ENCODE results near the gene SNX25. TPM values are rescaled to one million over a fixed set of nuclear protein-coding genes. Genes with fewer than 3 reads are reported as not detected.

Gene SNX25
- total and polyA plus RNA-seq, 10 donors: 9.6 to 49.6 (median 35.2) TPM

DNA sequence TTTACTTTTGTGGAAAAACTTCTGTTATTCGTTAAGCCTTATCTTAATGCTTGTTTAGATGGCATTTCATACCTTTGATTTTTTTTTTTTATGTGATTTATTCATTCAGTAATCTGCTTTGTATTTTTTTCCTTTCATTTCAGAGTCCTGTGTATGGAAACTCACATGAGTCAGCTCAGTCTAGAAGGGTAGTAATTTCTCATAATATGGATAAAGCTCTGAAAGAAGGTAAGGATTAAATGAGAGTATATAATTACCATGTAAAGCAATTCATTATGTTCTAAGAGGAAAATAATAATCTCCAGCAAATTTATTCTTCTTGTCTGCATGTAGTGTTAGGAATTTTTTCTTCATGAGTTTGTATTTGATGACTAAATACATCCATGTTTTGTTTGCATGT, 37.8 kb downstream of the SNX25 start:
- peaks cover 0 to 7% (median 0%) of the 10 kb centered on the region in 6 donors for H3K36me3 ChIP-seq
- DNase-seq: no peak
- WGBS, 5 donors: 91 to 98% (median 96%) methylated on average over 1 of the region's 1 CpG
- H3K4me1 ChIP-seq: peaks cover 0 to 13% (median 3%) of the 10 kb centered on the region in 6 donors
- TF ChIP-seq, protein P1, sequence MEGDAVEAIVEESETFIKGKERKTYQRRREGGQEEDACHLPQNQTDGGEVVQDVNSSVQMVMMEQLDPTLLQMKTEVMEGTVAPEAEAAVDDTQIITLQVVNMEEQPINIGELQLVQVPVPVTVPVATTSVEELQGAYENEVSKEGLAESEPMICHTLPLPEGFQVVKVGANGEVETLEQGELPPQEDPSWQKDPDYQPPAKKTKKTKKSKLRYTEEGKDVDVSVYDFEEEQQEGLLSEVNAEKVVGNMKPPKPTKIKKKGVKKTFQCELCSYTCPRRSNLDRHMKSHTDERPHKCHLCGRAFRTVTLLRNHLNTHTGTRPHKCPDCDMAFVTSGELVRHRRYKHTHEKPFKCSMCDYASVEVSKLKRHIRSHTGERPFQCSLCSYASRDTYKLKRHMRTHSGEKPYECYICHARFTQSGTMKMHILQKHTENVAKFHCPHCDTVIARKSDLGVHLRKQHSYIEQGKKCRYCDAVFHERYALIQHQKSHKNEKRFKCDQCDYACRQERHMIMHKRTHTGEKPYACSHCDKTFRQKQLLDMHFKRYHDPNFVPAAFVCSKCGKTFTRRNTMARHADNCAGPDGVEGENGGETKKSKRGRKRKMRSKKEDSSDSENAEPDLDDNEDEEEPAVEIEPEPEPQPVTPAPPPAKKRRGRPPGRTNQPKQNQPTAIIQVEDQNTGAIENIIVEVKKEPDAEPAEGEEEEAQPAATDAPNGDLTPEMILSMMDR (IDR thresholded peaks at IDR 0.05 in 8 of 11, conservative IDR thresholded peaks at IDR 0.05 in 3 of 11): no peak
- TF ChIP-seq POLR2A (IDR thresholded peaks at IDR 0.05): no peak
- TF ChIP-seq POLR2AphosphoS5 (IDR thresholded peaks at IDR 0.05): no peak
- intact Hi-C loops (cut with DNase I; ENCODE audit: low total_unique reads): no loop called here
- no peak overlapping the region for H3K27ac ChIP-seq
- H3K4me3 ChIP-seq: no peak overlapping the region
- no peaks in the 10 kb centered on the region for H3K27me3 ChIP-seq (replicated peaks in 1 of 7)
- H3K9me3 ChIP-seq: no peaks in the 10 kb centered on the region

DNA sequence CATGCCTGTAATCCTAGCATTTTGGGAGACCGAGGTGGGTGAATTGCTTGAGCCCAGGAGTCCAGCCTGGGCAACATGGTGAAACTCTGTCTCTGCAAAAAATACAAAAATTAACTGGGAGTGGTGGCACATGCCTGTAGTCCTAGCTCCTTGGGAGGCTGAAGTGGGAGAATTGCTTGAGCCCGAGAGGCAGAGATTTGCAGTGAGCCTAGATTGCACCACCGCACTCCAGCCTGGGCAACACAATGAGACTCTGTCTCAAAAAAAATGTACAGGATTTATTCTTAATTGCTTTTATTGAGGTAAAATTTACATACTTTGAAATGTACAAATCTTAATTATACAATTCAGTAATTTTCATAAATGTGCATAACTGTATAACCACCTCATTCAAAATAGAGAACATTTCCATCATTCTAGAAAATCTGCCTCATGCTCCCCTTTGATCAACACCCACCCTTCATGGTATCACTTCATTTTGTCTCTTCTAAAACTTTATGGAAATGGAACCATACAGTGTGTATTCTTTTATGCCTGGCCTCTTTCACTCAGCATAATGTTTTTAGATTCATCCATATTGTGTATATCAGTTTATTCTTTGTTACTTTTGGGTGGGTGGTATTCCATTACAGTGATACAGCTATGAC, 39.1 kb downstream of the SNX25 start:
- Histone ChIP-seq H3K4me1 (peaks cover 0 to 16% (median 3%) of the 10 kb centered on the region in 6 donors), H3K9me3 (no peaks in the 10 kb centered on the region), H3K27ac (no peak overlapping the region), H3K4me3 (no peak overlapping the region), H3K27me3 (replicated peaks in 1 of 7) (no peaks in the 10 kb centered on the region), H3K36me3 (peaks cover 0 to 7% (median 0%) of the 10 kb centered on the region in 6 donors)
- DNase-seq: no peak
- WGBS, 5 donors: 96 to 99% (median 97%) methylated on average over 3 of the region's 3 CpGs
- TF ChIP-seq POLR2A (IDR thresholded peaks at IDR 0.05): no peak
- TF ChIP-seq, protein P1 (IDR thresholded peaks at IDR 0.05 in 8 of 11, conservative IDR thresholded peaks at IDR 0.05 in 3 of 11): no peak
- TF ChIP-seq POLR2AphosphoS5 (IDR thresholded peaks at IDR 0.05): no peak
- intact Hi-C loops (cut with DNase I; ENCODE audit: low total_unique reads): no loop called here

DNA sequence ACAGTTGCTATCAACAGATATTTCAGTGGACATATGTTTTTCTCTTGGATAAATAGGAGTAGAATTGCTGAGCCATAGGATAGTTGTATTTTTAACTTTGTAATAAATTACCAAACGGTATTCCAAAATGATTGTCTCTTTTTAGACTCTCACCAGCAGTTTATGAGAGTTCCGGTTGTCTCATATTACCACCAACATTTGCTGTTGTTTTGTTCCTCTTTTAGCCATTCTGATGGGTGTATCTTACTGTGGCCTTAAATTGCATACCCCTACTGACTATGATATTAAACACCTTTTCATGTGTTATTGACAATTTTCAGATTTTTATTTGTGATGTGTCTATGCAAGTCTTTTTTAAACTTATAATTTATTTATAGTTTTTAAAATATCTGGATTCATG, 39.7 kb downstream of the SNX25 start:
- WGBS, 5 donors: 79 to 86% (median 83%) methylated on average over 2 of the region's 2 CpGs
- intact Hi-C loops (cut with DNase I; ENCODE audit: low total_unique reads): no loop called here
- TF ChIP-seq, protein P1 (IDR thresholded peaks at IDR 0.05 in 8 of 11, conservative IDR thresholded peaks at IDR 0.05 in 3 of 11): no peak
- H3K27ac ChIP-seq: no peak overlapping the region
- peaks cover 0 to 11% (median 0%) of the 10 kb centered on the region in 6 donors for H3K36me3 ChIP-seq
- H3K4me1 ChIP-seq: peaks cover 0 to 21% (median 3%) of the 10 kb centered on the region in 6 donors
- no peak for DNase-seq
- H3K9me3 ChIP-seq: no peaks in the 10 kb centered on the region
- no peak overlapping the region for H3K4me3 ChIP-seq
- H3K27me3 ChIP-seq (replicated peaks in 1 of 7): no peaks in the 10 kb centered on the region

DNA sequence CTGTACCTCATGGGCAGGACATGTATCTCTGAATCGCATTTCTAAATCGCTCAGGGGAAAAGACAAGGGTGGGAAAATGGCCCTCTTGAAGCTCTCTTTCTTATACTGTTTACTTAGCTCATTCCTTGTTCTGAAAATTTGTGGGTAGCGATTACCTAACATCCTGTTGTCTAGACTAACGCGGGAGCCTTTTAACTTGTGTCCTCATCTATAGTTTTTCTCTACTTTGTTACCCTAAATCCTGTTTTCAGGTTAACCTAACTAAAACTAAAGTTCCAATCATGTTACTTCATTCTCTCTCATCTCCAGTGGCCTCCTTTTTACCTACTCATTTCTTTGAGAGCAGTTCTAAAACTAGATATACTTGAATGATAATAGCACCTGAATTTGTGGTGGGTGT, 45.0 kb downstream of the SNX25 start:
- intact Hi-C loops (cut with DNase I; ENCODE audit: low total_unique reads): no loop called here
- peak overlapping the region in 1 of 8 donors; percentile 8 for H3K27ac ChIP-seq
- H3K9me3 ChIP-seq: no peaks in the 10 kb centered on the region
- H3K27me3 ChIP-seq (replicated peaks in 1 of 7): no peaks in the 10 kb centered on the region
- no peak for DNase-seq
- H3K4me1 ChIP-seq: peaks cover 0 to 71% (median 24%) of the 10 kb centered on the region in 6 donors
- peaks cover 0 to 11% (median 0%) of the 10 kb centered on the region in 6 donors for H3K36me3 ChIP-seq
- H3K4me3 ChIP-seq: no peak overlapping the region
- 66 to 88% (median 74%) methylated on average over 5 of the region's 5 CpGs for WGBS, 5 donors
- TF ChIP-seq POLR2A (IDR thresholded peaks at IDR 0.05) (no peak), POLR2AphosphoS5 (IDR thresholded peaks at IDR 0.05) (no peak)
- TF ChIP-seq, protein P1 (IDR thresholded peaks at IDR 0.05 in 8 of 11, conservative IDR thresholded peaks at IDR 0.05 in 3 of 11): no peak
